Measurements from ENCODE around the gene DAGLA. TPM values are rescaled to one million over a fixed set of nuclear protein-coding genes. Genes with fewer than 3 reads are reported as not detected.

The DAGLA gene
- total and polyA plus RNA-seq, 2 of the 13 experiments (the other 11 are each of a cell fraction or from before 2014, with no cell fraction given), result 2.6 to 3.9 TPM

- peak; percentile 59 for TF ChIP-seq ZNF407 (CRISPR knock-in tag; IDR thresholded peaks at IDR 0.05; ENCODE audit: not compliant biosample characterization)
- TF ChIP-seq JUN (CRISPR knock-in tag; IDR thresholded peaks at IDR 0.05), result no peak
- no peak for TF ChIP-seq PBX2 (CRISPR knock-in tag; IDR thresholded peaks at IDR 0.05)
- TF ChIP-seq RFXAP (CRISPR knock-in tag; IDR thresholded peaks at IDR 0.05; ENCODE audit: borderline replicate concordance), result peak; percentile 64; the same call in 1 of the 2 replicates
- no peak for TF ChIP-seq WIZ (CRISPR knock-in tag; IDR thresholded peaks at IDR 0.05)
- TF ChIP-seq JARID2 (CRISPR knock-in tag; IDR thresholded peaks at IDR 0.05; ENCODE audit: insufficient replicate concordance), result no peak
- 0 out of 2 replicates have a peak, but pooled peaks have one; percentile 12 for TF ChIP-seq MTF1 (CRISPR knock-in tag; IDR thresholded peaks at IDR 0.05)
- no peak; the same call in 1 of the 2 replicates for TF ChIP-seq ARID5B (CRISPR knock-in tag; IDR thresholded peaks at IDR 0.05)
- peak; percentile 84 for TF ChIP-seq ZNF350 (CRISPR knock-in tag; IDR thresholded peaks at IDR 0.05; ENCODE audit: borderline replicate concordance, low read depth)
- TF ChIP-seq ZNF468 (CRISPR knock-in tag; IDR thresholded peaks at IDR 0.05), result no peak
- no peak for TF ChIP-seq ZNF782 (CRISPR knock-in tag; IDR thresholded peaks at IDR 0.05; ENCODE audit: borderline replicate concordance)
- 0 out of 2 replicates have a peak, but pooled peaks have one; percentile 31 for TF ChIP-seq CERS6 (CRISPR knock-in tag; IDR thresholded peaks at IDR 0.05)
- TF ChIP-seq TARDBP (CRISPR knock-in tag; IDR thresholded peaks at IDR 0.05), result peak; percentile 84; the same call in 1 of the 2 replicates
- no peak for TF ChIP-seq ZFP82 (CRISPR knock-in tag; IDR thresholded peaks at IDR 0.05; ENCODE audit: borderline replicate concordance)
These were observed 112.3 kb downstream of the DAGLA start, which contains the start of the genes FEN1 and TMEM258 (continued) for GRCh38 chr11:61792310-61793082.
